HG02943 (cell line): ENCODE results near the gene ATF7IP.

Experiments used
- ATAC-seq: cut with Tn5 transposase; IDR thresholded peaks from one replicate; pipeline ENCODE4 v1.9.1; 2021; ENCODE audit warnings: mild to moderate bottlenecking, low read depth, moderate library complexity; ENCODE audit not compliant: unreplicated experiment

ATF7IP gene

GRCh38 chr12:14460212-14460841, 94.8 kb downstream of the ATF7IP start:
- no peak for ATAC-seq

- ATAC-seq, result no peak
Measured at GRCh38 chr12:14471497-14471896, 106.0 kb downstream of the ATF7IP start.

- ATAC-seq, result no peak
Measured at GRCh38 chr12:14473707-14474287, 108.3 kb downstream of the ATF7IP start.

GRCh38 chr12:14479004-14479403, 113.5 kb downstream of the ATF7IP start:
- ATAC-seq, result no peak

GRCh38 chr12:14481201-14481600, 115.7 kb downstream of the ATF7IP start:
- ATAC-seq, result no peak

- ATAC-seq, result no peak
Measured at GRCh38 chr12:14482361-14482760, 116.9 kb downstream of the ATF7IP start.

GRCh38 chr12:14482886-14483285, 117.4 kb downstream of the ATF7IP start:
- ATAC-seq, result no peak

- no peak for ATAC-seq
Measured at GRCh38 chr12:14495326-14495725, 129.8 kb downstream of the ATF7IP start.

GRCh38 chr12:14505626-14506596, 140.4 kb downstream of the ATF7IP start:
- ATAC-seq, result no peak

GRCh38 chr12:14510574-14510973, 145.1 kb downstream of the ATF7IP start:
- no peak for ATAC-seq

GRCh38 chr12:14514154-14514842, 148.8 kb downstream of the ATF7IP start:
- ATAC-seq, result peak; percentile 76

GRCh38 chr12:14514946-14515345, 149.5 kb downstream of the ATF7IP start:
- ATAC-seq, result no peak

- ATAC-seq, result no peak
Measured at GRCh38 chr12:14521822-14522221, 156.3 kb downstream of the ATF7IP start.

- ATAC-seq, result no peak
Measured at GRCh38 chr12:14525964-14526363, 160.5 kb downstream of the ATF7IP start.

GRCh38 chr12:14532152-14532551, 166.7 kb downstream of the ATF7IP start:
- ATAC-seq, result no peak

GRCh38 chr12:14537088-14537487, 171.6 kb downstream of the ATF7IP start:
- no peak for ATAC-seq

- no peak for ATAC-seq
Measured at GRCh38 chr12:14540801-14541462, 175.4 kb downstream of the ATF7IP start.

GRCh38 chr12:14545144-14546124, 180.0 kb downstream of the ATF7IP start:
- ATAC-seq, result no peak

- no peak for ATAC-seq
Measured at GRCh38 chr12:14547571-14547970, 182.1 kb downstream of the ATF7IP start.
